ENCODE measurements around the gene TULP4.

DNA sequence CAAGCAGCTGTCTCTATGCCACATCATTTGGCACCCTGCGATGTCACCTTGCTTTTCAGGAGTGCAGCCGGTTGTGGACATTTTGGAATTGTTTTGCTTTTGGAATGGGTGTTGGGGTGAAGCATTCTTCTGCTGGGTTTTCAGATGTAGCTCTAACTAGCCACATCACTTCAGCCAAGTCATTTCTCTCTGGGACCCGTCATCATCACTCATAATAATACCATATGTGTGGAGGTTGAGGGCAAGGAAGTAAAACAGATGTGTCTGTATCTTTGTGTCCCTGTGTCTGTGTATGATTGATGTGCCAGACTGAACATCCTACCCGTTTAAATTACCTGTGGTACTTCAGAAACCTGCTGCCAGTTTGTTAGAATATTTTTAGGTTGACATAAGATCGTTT, 49.5 kb upstream of the TULP4 start:
- TF ChIP-seq MAZ (IDR thresholded peaks at IDR 0.05; ENCODE audit: borderline replicate concordance, low read depth, low read length) (no peak), MAFK (IDR thresholded peaks at IDR 0.05; ENCODE audit: partially characterized antibody) (no peak), CEBPB (IDR thresholded peaks at IDR 0.05) (no peak), EP300 (IDR thresholded peaks at IDR 0.05) (no peak), CBX8 (IDR thresholded peaks at IDR 0.05) (no peak)
- TF ChIP-seq, protein P1, sequence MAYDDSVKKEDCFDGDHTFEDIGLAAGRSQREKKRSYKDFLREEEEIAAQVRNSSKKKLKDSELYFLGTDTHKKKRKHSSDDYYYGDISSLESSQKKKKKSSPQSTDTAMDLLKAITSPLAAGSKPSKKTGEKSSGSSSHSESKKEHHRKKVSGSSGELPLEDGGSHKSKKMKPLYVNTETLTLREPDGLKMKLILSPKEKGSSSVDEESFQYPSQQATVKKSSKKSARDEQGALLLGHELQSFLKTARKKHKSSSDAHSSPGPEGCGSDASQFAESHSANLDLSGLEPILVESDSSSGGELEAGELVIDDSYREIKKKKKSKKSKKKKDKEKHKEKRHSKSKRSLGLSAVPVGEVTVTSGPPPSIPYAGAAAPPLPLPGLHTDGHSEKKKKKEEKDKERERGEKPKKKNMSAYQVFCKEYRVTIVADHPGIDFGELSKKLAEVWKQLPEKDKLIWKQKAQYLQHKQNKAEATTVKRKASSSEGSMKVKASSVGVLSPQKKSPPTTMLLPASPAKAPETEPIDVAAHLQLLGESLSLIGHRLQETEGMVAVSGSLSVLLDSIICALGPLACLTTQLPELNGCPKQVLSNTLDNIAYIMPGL (CRISPR knock-in tag; IDR thresholded peaks at IDR 0.05; ENCODE audit: borderline replicate concordance): no peak
- TF ChIP-seq, protein P2, sequence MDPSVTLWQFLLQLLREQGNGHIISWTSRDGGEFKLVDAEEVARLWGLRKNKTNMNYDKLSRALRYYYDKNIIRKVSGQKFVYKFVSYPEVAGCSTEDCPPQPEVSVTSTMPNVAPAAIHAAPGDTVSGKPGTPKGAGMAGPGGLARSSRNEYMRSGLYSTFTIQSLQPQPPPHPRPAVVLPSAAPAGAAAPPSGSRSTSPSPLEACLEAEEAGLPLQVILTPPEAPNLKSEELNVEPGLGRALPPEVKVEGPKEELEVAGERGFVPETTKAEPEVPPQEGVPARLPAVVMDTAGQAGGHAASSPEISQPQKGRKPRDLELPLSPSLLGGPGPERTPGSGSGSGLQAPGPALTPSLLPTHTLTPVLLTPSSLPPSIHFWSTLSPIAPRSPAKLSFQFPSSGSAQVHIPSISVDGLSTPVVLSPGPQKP (IDR thresholded peaks at IDR 0.05; ENCODE audit: low read depth, low read length): no peak
- TF ChIP-seq, protein P3, sequence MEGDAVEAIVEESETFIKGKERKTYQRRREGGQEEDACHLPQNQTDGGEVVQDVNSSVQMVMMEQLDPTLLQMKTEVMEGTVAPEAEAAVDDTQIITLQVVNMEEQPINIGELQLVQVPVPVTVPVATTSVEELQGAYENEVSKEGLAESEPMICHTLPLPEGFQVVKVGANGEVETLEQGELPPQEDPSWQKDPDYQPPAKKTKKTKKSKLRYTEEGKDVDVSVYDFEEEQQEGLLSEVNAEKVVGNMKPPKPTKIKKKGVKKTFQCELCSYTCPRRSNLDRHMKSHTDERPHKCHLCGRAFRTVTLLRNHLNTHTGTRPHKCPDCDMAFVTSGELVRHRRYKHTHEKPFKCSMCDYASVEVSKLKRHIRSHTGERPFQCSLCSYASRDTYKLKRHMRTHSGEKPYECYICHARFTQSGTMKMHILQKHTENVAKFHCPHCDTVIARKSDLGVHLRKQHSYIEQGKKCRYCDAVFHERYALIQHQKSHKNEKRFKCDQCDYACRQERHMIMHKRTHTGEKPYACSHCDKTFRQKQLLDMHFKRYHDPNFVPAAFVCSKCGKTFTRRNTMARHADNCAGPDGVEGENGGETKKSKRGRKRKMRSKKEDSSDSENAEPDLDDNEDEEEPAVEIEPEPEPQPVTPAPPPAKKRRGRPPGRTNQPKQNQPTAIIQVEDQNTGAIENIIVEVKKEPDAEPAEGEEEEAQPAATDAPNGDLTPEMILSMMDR (IDR thresholded peaks at IDR 0.05): no peak
- TF ChIP-seq, protein P4, sequence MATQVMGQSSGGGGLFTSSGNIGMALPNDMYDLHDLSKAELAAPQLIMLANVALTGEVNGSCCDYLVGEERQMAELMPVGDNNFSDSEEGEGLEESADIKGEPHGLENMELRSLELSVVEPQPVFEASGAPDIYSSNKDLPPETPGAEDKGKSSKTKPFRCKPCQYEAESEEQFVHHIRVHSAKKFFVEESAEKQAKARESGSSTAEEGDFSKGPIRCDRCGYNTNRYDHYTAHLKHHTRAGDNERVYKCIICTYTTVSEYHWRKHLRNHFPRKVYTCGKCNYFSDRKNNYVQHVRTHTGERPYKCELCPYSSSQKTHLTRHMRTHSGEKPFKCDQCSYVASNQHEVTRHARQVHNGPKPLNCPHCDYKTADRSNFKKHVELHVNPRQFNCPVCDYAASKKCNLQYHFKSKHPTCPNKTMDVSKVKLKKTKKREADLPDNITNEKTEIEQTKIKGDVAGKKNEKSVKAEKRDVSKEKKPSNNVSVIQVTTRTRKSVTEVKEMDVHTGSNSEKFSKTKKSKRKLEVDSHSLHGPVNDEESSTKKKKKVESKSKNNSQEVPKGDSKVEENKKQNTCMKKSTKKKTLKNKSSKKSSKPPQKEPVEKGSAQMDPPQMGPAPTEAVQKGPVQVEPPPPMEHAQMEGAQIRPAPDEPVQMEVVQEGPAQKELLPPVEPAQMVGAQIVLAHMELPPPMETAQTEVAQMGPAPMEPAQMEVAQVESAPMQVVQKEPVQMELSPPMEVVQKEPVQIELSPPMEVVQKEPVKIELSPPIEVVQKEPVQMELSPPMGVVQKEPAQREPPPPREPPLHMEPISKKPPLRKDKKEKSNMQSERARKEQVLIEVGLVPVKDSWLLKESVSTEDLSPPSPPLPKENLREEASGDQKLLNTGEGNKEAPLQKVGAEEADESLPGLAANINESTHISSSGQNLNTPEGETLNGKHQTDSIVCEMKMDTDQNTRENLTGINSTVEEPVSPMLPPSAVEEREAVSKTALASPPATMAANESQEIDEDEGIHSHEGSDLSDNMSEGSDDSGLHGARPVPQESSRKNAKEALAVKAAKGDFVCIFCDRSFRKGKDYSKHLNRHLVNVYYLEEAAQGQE (IDR thresholded peaks at IDR 0.05): no peak
